ENCODE results near the gene EBF3.

DNA sequence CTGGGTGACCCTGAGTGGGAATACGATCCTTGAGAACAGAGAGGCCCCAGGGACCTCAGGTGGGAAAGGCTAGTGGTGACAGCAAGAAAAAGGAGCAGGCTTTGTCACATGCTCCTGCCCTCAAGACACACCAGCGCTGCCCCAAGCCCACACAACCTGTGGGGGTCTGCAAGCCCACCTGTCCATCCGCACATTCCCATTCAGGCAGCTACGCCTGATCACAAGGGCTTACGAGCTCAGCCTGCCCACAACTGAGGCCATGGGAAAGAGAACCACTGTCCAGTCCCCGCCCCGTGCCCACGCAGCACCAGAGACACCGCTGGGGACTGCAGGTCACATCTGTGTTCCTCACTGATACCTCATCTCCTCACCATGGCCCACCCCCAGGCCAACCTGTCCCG lies 26.7 kb downstream of the EBF3 start:
- TF ChIP-seq CTCF (IDR thresholded peaks at IDR 0.05) (no peak), POLR2A (IDR thresholded peaks at IDR 0.05) (no peak)

All from Peyer's patch (tissue), 4 donors.